Adipocyte (in vitro differentiated cells): ENCODE results near the gene SNCG.
"Not testable (repeated sequence)": the region's sequence is repeated elsewhere in the genome, so short reads cannot be mapped to it uniquely, and the experiment has no call there.

Experiments used
- DNase-seq: peaks from one replicate; pipeline ENCODE4 v3.0.0-alpha.2; 2015; ENCODE audit warnings: low read depth
- H3K27me3 ChIP-seq: replicated peaks from 2 replicates; pipeline ENCODE4 v1.7.0; 2013; ENCODE audit warnings: mild to moderate bottlenecking, low read length, moderate library complexity; ENCODE audit not compliant: control insufficient read depth, insufficient read depth
- H3K36me3 ChIP-seq: 2 replicates; pipeline ENCODE4 v1.7.0; 2013; ENCODE audit warnings: low read length, mild to moderate bottlenecking, moderate library complexity; ENCODE audit not compliant: control insufficient read depth, insufficient read depth, severe bottlenecking
- H3K4me1 ChIP-seq: 2 replicates; pipeline ENCODE4 v1.7.0; 2013; ENCODE audit warnings: mild to moderate bottlenecking, low read length, moderate library complexity; ENCODE audit not compliant: control insufficient read depth, insufficient read depth
- H3K4me3 ChIP-seq: 2 replicates; pipeline ENCODE4 v1.7.0; 2013; ENCODE audit warnings: mild to moderate bottlenecking, low read length, moderate library complexity
- H3K9ac ChIP-seq: 2 replicates; pipeline ENCODE4 v1.7.0; 2013; ENCODE audit warnings: mild to moderate bottlenecking, low read length, moderate library complexity
- H3K9me3 ChIP-seq: 2 replicates; pipeline ENCODE4 v1.7.0; 2013; ENCODE audit warnings: mild to moderate bottlenecking, low read length, moderate library complexity; ENCODE audit not compliant: control insufficient read depth

SNCG gene

DNA sequence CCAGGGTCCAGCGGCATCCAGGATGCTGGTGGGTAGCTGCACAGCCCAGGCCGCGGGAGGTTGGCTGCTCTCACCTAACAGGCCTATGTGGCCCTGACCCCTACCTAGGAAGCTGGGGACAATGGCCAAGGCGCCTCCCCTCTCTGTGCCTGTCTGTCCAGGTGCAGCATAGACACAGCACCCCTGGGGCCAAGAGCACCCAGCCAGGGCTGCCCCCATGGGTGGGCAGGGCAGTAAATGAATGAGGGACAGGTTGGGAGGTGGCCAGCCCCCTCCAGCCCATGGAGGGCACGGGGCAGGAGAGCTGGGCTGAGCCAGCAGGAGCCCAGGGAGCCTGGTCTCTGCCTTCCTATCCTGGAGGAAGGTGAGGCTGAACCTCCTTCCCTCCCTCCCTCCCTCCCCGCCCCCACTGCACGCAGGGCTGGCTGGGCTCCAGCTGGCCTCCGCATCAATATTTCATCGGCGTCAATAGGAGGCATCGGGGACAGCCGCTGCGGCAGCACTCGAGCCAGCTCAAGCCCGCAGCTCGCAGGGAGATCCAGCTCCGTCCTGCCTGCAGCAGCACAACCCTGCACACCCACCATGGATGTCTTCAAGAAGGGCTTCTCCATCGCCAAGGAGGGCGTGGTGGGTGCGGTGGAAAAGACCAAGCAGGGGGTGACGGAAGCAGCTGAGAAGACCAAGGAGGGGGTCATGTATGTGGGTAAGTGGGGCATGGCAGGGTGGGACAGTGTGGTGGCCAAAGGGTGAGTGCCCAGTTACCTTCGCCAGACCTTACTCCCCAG lies at the start of gene SNCG:
Gene SNCG, plus strand, starts transcription at position 484 of the 785 bp plus-strand sequence. Its CDS starts 99 bp downstream, at position 583.
- Histone ChIP-seq H3K9me3 (no peaks in the 10 kb centered on the region), H3K4me3 (peak within 1 kb of the TSS; percentile 78), H3K9ac (peak within 1 kb of the TSS; percentile 80), H3K36me3 (no peaks in the 10 kb centered on the region), H3K4me1 (peaks cover 57% of the 10 kb centered on the region), H3K27me3 (no peaks in the 10 kb centered on the region)
- DNase-seq: no peak

- peaks cover 59% of the 10 kb centered on the region for H3K36me3 ChIP-seq
- H3K9me3 ChIP-seq: no peaks in the 10 kb centered on the region
- no peaks in the 10 kb centered on the region for H3K27me3 ChIP-seq
- peaks cover 4% of the 10 kb centered on the region for H3K4me1 ChIP-seq
- no peak overlapping the region for H3K9ac ChIP-seq
- DNase-seq: no peak
- H3K4me3 ChIP-seq: no peak overlapping the region
These were observed 43.7 kb upstream of the SNCG start for GRCh38 chr10:86914734-86915133.

GRCh38 chr10:86918022-86918471 lies 40.4 kb upstream of the SNCG start:
- Histone ChIP-seq H3K36me3 (peaks cover 79% of the 10 kb centered on the region), H3K4me1 (peaks cover 4% of the 10 kb centered on the region), H3K9me3 (no peaks in the 10 kb centered on the region), H3K9ac (no peak overlapping the region), H3K4me3 (no peak overlapping the region), H3K27me3 (no peaks in the 10 kb centered on the region)
- peak; percentile 61 for DNase-seq

DNA sequence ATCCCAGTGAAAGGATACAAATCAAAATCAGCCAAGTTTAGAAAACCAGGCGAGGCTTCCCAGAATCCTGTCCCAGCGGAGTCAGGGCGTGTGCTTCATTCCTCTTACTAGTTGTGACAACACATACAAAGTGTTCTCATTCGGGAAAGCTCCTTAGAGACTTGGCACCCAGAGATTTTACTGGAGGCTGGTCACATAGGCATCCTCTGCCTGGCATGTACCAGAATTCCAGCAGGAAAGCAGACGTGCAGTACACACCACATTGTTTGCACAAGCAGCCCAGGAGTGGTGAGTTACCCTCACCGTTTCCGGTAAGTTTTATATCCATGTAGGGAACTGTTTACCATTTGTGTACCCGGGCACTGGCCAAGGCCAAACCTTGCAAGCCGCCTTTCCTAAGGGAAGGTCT lies 35.8 kb upstream of the SNCG start:
- H3K27me3 ChIP-seq: no peaks in the 10 kb centered on the region
- no peak overlapping the region for H3K4me3 ChIP-seq
- no peak for DNase-seq
- no peak overlapping the region for H3K9ac ChIP-seq
- peaks cover 4% of the 10 kb centered on the region for H3K4me1 ChIP-seq
- no peaks in the 10 kb centered on the region for H3K9me3 ChIP-seq
- peaks cover 53% of the 10 kb centered on the region for H3K36me3 ChIP-seq

GRCh38 chr10:86929468-86930380 lies 28.7 kb upstream of the SNCG start:
- Histone ChIP-seq H3K9me3 (no peaks in the 10 kb centered on the region), H3K27me3 (no peaks in the 10 kb centered on the region), H3K36me3 (peaks cover 8% of the 10 kb centered on the region), H3K4me3 (no peak overlapping the region), H3K9ac (no peak overlapping the region), H3K4me1 (peaks cover 48% of the 10 kb centered on the region)
- no peak for DNase-seq

DNA sequence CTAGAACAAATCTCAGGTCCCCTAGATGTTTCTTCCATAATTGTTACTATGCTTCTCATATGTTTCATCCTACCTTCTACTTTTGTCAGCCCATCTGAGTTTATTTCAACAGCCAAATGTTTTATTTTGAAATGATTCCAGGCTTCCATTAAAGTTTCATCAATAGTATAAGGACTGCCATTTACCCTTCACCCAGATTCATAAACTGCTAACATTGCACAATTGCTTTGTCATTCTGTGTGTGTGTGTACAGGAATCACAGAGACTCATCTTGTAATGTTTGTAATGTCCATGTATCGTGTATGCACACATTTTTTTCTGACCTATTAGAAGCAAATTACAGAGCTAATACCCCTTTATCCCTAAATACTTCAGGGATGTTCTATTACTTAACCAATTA lies 26.5 kb upstream of the SNCG start:
- H3K27me3 ChIP-seq: no peaks in the 10 kb centered on the region
- peak; percentile 79 for DNase-seq
- H3K9ac ChIP-seq: peak overlapping the region; percentile 51
- no peaks in the 10 kb centered on the region for H3K9me3 ChIP-seq
- peaks cover 52% of the 10 kb centered on the region for H3K4me1 ChIP-seq
- peaks cover 6% of the 10 kb centered on the region for H3K36me3 ChIP-seq
- no peak overlapping the region for H3K4me3 ChIP-seq

- Histone ChIP-seq H3K9me3 (no peaks in the 10 kb centered on the region), H3K4me1 (peaks cover 60% of the 10 kb centered on the region), H3K4me3 (no peak overlapping the region), H3K9ac (peak overlapping the region; percentile 51), H3K27me3 (no peaks in the 10 kb centered on the region), H3K36me3 (peaks cover 6% of the 10 kb centered on the region)
- DNase-seq: no peak
These were observed 25.7 kb upstream of the SNCG start for GRCh38 chr10:86932674-86933073.

DNA sequence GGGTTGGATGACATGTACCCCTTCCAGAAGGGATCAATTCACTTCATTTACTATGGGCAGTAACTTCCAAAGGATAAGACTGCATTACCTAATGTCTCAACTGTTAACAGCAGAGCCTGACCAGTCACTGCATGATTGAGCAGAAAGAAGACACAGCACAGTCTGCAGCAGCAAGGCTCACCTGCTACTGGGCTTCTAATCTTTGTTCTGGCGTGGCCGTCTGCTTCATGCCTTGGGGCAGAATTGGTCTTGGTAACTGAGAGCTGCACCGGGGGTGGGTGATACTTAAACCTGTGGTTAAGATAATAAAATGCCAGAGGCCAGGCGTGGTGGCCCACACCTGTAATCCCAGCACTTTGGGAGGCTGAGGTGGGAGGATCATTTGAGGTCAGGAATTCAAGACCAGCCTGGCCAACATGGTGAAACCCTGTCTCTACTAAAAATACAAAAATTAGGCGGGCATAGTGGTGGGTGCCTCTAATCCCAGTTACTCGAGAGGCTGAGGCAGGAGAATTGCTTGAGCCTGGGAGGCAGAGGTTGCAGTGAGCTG lies 24.2 kb upstream of the SNCG start:
- not testable (repeated sequence) for H3K27me3 ChIP-seq, H3K36me3 ChIP-seq, H3K4me3 ChIP-seq, H3K9me3 ChIP-seq, H3K9ac ChIP-seq, DNase-seq
- H3K4me1 ChIP-seq: peaks cover 59% of the 10 kb centered on the region

- peak; percentile 39 for DNase-seq
- Histone ChIP-seq H3K4me3 (no peak overlapping the region), H3K9me3 (no peaks in the 10 kb centered on the region), H3K36me3 (no peaks in the 10 kb centered on the region), H3K4me1 (peaks cover 36% of the 10 kb centered on the region), H3K27me3 (no peaks in the 10 kb centered on the region), H3K9ac (no peak overlapping the region)
These were observed 21.5 kb upstream of the SNCG start for GRCh38 chr10:86936661-86937501.

DNA sequence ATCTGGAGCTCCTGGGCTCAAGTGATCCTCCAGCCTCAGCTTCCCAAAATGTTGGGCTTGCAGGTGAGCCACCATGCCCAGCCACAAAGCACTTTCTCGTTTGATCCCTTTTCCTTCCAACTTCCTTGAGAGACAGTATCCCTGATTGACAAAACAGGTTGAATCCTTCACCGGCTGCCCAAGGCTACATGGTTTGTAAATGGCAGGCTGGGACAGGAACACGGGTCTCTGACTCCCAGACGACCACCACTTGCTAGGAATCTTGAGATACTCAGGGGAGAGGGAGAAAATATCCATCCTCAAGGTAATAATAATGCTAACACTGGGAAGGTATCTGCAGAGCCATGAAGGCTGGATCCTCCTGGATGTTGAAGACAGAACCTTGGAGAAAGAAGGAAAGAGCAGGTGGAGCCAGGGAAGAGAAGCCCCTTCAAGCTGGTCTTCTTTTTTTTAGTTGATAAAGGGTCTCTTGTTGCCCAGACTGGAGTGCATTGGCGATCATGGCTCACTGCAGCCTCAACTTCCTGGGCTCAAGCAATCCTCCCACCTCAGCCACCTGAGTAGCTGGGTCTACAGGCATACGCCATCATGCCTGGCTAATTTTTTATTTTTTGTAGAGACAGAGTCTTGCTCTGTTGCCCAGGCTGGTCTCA lies 20.8 kb upstream of the SNCG start:
- H3K36me3 ChIP-seq: no peaks in the 10 kb centered on the region
- no peak overlapping the region for H3K9ac ChIP-seq
- no peaks in the 10 kb centered on the region for H3K9me3 ChIP-seq
- H3K4me3 ChIP-seq: no peak overlapping the region
- H3K27me3 ChIP-seq: no peaks in the 10 kb centered on the region
- peaks cover 29% of the 10 kb centered on the region for H3K4me1 ChIP-seq
- no peak for DNase-seq
